Mucosa of rectum (tissue), 2 donors: ENCODE results near the gene NOTUM.
"Not testable (repeated sequence)": the region's sequence is repeated elsewhere in the genome, so short reads cannot be mapped to it uniquely, and the experiment has no call there.

ENCODE experiments used
- H3K27ac ChIP-seq, 2 donors: one replicate each; pipeline ENCODE4 v1.7.0; 2013; ENCODE audit warnings: inconsistent platforms in 2 of 2, low read depth in 2 of 2, low read length in 2 of 2
- H3K27me3 ChIP-seq, 2 donors: one replicate each; pipeline ENCODE4 v1.7.0; 2013; ENCODE audit warnings: low read length in 2 of 2; ENCODE audit not compliant: control insufficient read depth in 2 of 2, insufficient read depth in 2 of 2
- H3K36me3 ChIP-seq, 2 donors: one replicate each; pipeline ENCODE4 v1.7.0; 2013; ENCODE audit warnings: low read length in 2 of 2; ENCODE audit not compliant: control insufficient read depth in 2 of 2, insufficient read depth in 2 of 2
- H3K4me1 ChIP-seq, 2 donors: one replicate each; pipeline ENCODE4 v1.7.0; 2013; ENCODE audit warnings: low read length in 2 of 2, mild to moderate bottlenecking in 1 of 2; ENCODE audit not compliant: control insufficient read depth in 2 of 2, insufficient read depth in 2 of 2
- H3K4me3 ChIP-seq, 2 donors: one replicate each; pipeline ENCODE4 v1.7.0; 2013; ENCODE audit warnings: low read length in 2 of 2
- H3K9ac ChIP-seq, 2 donors: one replicate each; pipeline ENCODE4 v1.7.0; 2013; ENCODE audit warnings: low read length in 2 of 2, low read depth in 1 of 2, mild to moderate bottlenecking in 1 of 2
- H3K9me3 ChIP-seq, 2 donors: one replicate each; pipeline ENCODE4 v1.7.0; 2013; ENCODE audit warnings: low read length in 2 of 2; ENCODE audit not compliant: control insufficient read depth in 2 of 2
- donor health status: healthy.
- donor health status: Normal muscosa, but diverticular disease.

Gene NOTUM

DNA sequence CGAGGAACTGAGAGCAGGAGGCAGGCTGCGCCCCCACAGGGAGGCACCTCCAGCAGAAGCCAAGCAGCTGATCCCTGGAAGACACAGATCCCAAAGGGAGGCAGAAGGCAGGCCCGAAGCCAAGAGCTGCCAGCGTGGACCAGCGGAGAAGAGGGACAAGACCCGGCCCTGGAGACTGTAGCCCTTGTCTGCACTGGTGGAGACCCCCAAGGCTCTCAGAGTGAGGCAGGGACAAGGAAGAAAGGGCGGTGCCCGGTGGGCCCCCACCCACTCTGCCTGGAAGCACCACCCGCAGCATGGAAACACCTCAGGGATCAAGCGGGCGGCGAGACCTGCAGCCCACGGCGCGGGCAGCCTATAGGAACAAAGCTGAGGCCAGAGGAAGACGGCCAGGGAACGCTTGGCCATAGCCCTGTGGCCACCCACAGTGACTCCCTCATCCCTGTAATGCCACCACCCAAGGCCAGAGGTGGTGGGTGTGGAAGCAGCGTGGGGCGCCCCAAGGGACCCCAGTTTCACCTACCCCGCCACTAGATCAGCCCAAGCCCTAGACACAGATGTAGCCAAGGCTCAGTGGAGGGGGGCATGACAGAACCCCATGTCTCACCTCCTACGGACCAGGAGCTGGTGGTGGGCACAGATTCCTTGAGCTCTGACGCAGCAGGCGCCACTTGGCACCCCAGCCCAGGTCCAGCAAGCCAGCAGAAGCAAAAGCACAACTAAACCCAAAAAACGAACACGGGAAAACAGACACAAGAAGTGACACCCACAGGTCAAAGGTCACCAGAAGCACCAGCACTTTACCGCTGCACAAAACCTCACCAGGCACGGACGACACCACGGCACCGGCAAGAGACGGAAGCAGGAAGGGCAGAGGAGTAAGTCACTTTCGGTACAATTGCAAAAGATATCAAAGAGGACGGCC, 40.1 kb downstream of the NOTUM start:
- Histone ChIP-seq H3K9ac (no peak overlapping the region), H3K27me3 (no peaks in the 10 kb centered on the region), H3K27ac (no peak overlapping the region), H3K4me1 (peaks cover 64 to 71% of the 10 kb centered on the region in 2 donors), H3K4me3 (no peak overlapping the region), H3K9me3 (no peaks in the 10 kb centered on the region), H3K36me3 (peaks cover 15 to 20% of the 10 kb centered on the region in 2 donors)

- peaks cover 52 to 59% of the 10 kb centered on the region in 2 donors for H3K4me1 ChIP-seq
- H3K9ac ChIP-seq: peak overlapping the region; percentile 56 to 60
Observed at GRCh38 chr17:81918832-81919545, 42.0 kb downstream of the NOTUM start.

DNA sequence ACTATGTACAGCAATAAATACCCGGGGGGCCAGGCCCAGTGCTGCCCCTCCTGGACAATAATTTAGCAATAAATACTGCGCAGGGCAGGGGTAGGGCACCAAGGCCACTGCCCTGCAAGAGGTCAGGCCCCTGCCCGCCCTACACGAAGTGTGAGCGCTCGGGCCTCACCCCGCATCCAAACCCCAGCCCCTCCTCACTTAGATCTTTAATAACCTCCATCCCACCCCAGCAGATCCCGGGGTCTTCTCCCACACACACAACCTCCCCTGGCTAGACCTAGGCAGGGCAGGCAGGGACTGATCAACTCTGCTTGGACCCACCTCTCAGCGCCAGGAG, 42.7 kb downstream of the NOTUM start:
- Histone ChIP-seq H3K4me3 (peak overlapping the region; percentile 38 to 83), H3K36me3 (peaks cover 37 to 46% of the 10 kb centered on the region in 2 donors), H3K9ac (peak overlapping the region; percentile 56), H3K4me1 (peaks cover 45 to 53% of the 10 kb centered on the region in 2 donors), H3K27ac (peak overlapping the region; percentile 90 to 95)
- H3K9me3 ChIP-seq, H3K27me3 ChIP-seq: not testable (repeated sequence)

More at GRCh38 chr17:81918832-81919545, 42.0 kb downstream of the NOTUM start:
- H3K27me3 ChIP-seq: no peaks in the 10 kb centered on the region
- H3K9me3 ChIP-seq: no peaks in the 10 kb centered on the region
- peak overlapping the region; percentile 38 to 46 for H3K4me3 ChIP-seq
- peaks cover 30 to 39% of the 10 kb centered on the region in 2 donors for H3K36me3 ChIP-seq
- peak overlapping the region; percentile 90 to 95 for H3K27ac ChIP-seq

DNA sequence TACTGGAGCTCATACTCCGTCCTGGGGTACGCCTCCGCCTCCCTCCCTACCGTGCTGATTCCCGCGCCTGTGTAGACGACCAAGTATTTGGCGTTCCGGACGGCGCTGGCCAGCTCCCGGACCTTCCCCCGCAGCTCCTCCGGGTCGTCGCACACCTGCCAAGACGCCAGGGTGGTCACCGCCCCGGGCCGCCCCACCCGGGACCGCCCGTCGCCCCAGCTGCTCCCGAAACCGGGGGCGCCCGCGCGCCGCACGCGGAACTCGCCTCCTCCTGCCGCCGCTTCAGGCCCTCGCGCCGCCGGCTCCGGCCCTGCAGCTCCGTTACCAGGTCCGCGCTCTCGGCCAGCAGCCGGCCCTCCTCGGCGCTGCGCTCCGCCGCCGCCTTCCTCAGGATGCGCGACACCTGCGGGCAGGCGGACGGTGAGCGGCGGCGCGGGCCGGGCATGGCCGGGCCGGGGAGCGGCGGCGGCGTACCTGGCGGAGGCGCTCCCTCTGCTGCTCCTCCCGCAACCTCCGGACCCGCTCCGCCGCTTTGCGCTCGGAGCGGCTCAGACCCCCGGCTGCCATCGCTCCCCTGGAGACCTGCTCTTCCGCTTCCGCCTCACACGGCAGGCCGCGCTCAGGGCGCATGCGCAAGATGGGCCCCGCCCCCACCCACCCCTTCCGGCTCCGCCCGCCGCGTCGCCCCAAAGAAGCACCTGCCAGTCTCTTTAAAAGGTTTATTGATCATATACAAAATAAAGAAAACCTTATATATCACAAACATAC, 43.2 kb downstream of the NOTUM start, which contains the start of gene SIRT7:
Gene SIRT7 (minus strand): TSS at position 612 of the 768 bp plus-strand sequence. CDS start 45 bp downstream, at position 567.
- peaks cover 43 to 51% of the 10 kb centered on the region in 2 donors for H3K36me3 ChIP-seq

GRCh38 chr17:81916234-81917001, 44.6 kb downstream of the NOTUM start:
- peak overlapping the region; percentile 73 to 87 for H3K9ac ChIP-seq
- H3K27ac ChIP-seq: peak overlapping the region; percentile 89 to 90
- no peaks in the 10 kb centered on the region for H3K27me3 ChIP-seq
- peak overlapping the region; percentile 69 to 83 for H3K4me3 ChIP-seq
- H3K36me3 ChIP-seq: peaks cover 42 to 52% of the 10 kb centered on the region in 2 donors
- H3K9me3 ChIP-seq: no peaks in the 10 kb centered on the region
- H3K4me1 ChIP-seq: peaks cover 31 to 43% of the 10 kb centered on the region in 2 donors

More for the DNA sequence above, 43.2 kb downstream of the NOTUM start, which contains the start of gene SIRT7:
- peak within 1 kb of the TSS; percentile 90 to 95 for H3K27ac ChIP-seq
- peak within 1 kb of the TSS; percentile 73 to 87 for H3K9ac ChIP-seq
- H3K4me3 ChIP-seq: peak within 1 kb of the TSS; percentile 69 to 83
- peaks cover 41 to 48% of the 10 kb centered on the region in 2 donors for H3K4me1 ChIP-seq
- no peaks in the 10 kb centered on the region for H3K9me3 ChIP-seq
- no peaks in the 10 kb centered on the region for H3K27me3 ChIP-seq

GRCh38 chr17:81915331-81915730, 45.7 kb downstream of the NOTUM start:
- H3K27ac ChIP-seq: no peak overlapping the region
- no peaks in the 10 kb centered on the region for H3K9me3 ChIP-seq
- peaks cover 40 to 46% of the 10 kb centered on the region in 2 donors for H3K36me3 ChIP-seq
- H3K4me1 ChIP-seq: peaks cover 34 to 43% of the 10 kb centered on the region in 2 donors
- no peaks in the 10 kb centered on the region for H3K27me3 ChIP-seq
- H3K4me3 ChIP-seq: no peak overlapping the region
- H3K9ac ChIP-seq: no peak overlapping the region

DNA sequence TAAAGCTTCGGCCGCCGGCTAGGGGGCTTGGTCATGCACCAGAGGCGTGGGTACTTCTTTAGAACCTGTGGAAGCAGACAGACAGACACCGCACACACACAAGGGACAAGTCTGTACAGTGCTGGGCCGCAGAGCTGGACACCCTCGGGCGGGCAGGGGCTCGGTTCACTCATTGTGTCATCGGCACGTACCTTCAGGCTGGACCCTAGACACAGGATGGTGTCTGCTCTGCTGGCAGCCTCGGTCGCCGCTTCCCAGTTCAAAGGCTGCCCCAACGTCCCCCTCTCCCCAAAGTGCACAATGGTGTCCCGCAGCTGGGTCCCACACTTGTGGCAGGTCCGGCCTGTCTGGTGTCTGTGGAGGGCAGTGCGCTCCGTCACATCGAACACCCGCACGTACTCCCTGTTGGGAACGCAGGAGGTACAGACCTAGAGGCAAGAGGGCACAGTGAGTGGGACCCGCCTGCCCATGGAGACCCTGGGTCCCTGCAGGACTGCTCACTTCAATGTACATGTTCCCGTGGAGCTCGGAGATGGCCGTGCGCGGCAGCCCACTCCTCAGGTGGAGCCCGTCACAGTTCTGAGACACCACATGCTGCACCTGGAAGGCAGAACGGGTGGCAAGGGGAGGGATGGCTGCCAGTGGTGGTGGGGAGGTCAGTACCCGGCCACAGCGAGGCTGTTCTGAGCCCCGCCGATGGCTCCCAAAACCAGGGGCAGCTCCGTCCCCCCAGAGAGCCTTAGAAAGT, 46.7 kb downstream of the NOTUM start:
- peaks cover 34 to 39% of the 10 kb centered on the region in 2 donors for H3K36me3 ChIP-seq

DNA sequence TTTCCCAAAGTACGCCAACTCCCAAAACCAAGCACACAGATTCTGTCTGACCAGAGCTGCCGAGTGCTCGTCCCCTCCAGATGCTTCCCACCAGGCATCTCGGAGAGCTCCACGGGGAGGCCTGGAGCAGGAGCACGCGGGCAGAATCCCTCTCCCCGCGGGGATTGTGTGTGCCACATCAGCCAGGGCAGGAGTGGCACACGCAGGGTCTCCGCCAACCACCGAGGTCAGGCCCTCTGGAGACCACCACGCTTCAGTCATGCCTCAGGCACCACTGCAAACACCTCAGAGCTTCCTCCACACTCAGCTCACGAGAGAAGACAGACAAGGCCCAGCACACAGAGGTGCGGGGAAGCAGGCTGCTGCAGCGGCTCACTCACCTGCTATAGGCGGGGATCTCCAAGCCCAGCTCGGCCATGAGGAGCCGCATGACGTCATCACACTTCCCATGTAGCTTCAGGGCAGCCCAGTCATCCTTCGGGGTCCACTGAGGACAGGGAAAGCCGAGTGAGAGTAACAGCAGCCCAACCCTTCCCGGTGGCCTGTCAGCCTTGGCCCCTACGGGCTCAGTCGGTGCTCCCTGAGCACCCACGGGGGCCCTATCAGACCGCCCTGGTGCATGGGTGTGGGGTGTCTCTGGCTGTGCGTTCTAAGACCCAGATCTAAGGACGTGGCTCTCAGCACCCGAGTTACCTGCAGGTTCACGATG, 47.4 kb downstream of the NOTUM start:
- Histone ChIP-seq H3K9ac (no peak overlapping the region), H3K36me3 (peaks cover 34 to 42% of the 10 kb centered on the region in 2 donors), H3K4me1 (peaks cover 24 to 31% of the 10 kb centered on the region in 2 donors), H3K4me3 (no peak overlapping the region), H3K27me3 (no peaks in the 10 kb centered on the region), H3K27ac (no peak overlapping the region), H3K9me3 (no peaks in the 10 kb centered on the region)

More for the DNA sequence above, 46.7 kb downstream of the NOTUM start:
- H3K27ac ChIP-seq: no peak overlapping the region
- no peak overlapping the region for H3K4me3 ChIP-seq
- no peak overlapping the region for H3K9ac ChIP-seq
- peaks cover 31 to 38% of the 10 kb centered on the region in 2 donors for H3K4me1 ChIP-seq
- H3K27me3 ChIP-seq: no peaks in the 10 kb centered on the region
- no peaks in the 10 kb centered on the region for H3K9me3 ChIP-seq
